H1 (cell line): ENCODE data around the gene OVCA2. TPM values are rescaled to one million over a fixed set of nuclear protein-coding genes. Genes with fewer than 3 reads are reported as not detected.
A peak's percentile ranks its signal among the peaks of the same experiment; 100 is the strongest.

Experiments used
- CTCF ChIA-PET: fragments of 300-600 bp; sonication (Branson Sonifier 250); formaldehyde crosslinking; loops from one replicate; lab custom pipeline; 2021; ENCODE audit not compliant: partially characterized antibody; lab: Charles Lee
- POLR2A ChIA-PET: fragments of 300-600 bp; sonication (Branson Sonifier 250); formaldehyde crosslinking; loops from one replicate; lab custom pipeline; 2021; ENCODE audit warnings: inconsistent platforms; ENCODE audit not compliant: partially characterized antibody; lab: Charles Lee
- DNase-seq, 2 experiments: peaks; one replicate each; pipeline versions ENCODE4 v3.0.0 to v3.0.0-alpha.2; 2010 to 2022; ENCODE audit warnings: low spot score in 2 of 2, low read depth in 1 of 2, mixed read lengths in 1 of 2
- FAIRE-seq: peaks from 2 replicates; lab custom pipeline; 2011; peaks lifted over from hg19 to GRCh38; lab: Jason Lieb, UNC
- H2AFZ ChIP-seq: 2 replicates; pipeline ENCODE4 v1.8.1; 2012; ENCODE audit warnings: low read length, inconsistent platforms
- H2AK5ac ChIP-seq: 2 replicates; pipeline ENCODE4 v1.6.1; 2013; ENCODE audit warnings: low read depth, low read length
- H2BK120ac ChIP-seq: replicated peaks from 2 replicates; pipeline ENCODE3; 2013; ENCODE audit warnings: low read depth, low read length, inconsistent platforms
- H2BK12ac ChIP-seq: 2 replicates; pipeline ENCODE4 v1.6.1; 2013; ENCODE audit warnings: low read depth, low read length
- H2BK15ac ChIP-seq: 2 replicates; pipeline ENCODE4 v1.6.1; 2013; ENCODE audit warnings: low read length
- H2BK20ac ChIP-seq: 2 replicates; pipeline ENCODE4 v1.6.1; 2013; ENCODE audit warnings: low read length
- H2BK5ac ChIP-seq: 2 replicates; pipeline ENCODE4 v1.6.1; 2013; ENCODE audit warnings: low read depth, low read length
- H3K14ac ChIP-seq: 2 replicates; pipeline ENCODE4 v1.6.1; 2013; ENCODE audit warnings: inconsistent platforms; ENCODE audit not compliant: insufficient read length
- H3K18ac ChIP-seq: 2 replicates; pipeline ENCODE4 v1.6.1; 2013; ENCODE audit warnings: low read length; ENCODE audit errors: extremely low read depth
- H3K23ac ChIP-seq: 2 replicates; pipeline ENCODE4 v1.6.1; 2013; ENCODE audit warnings: inconsistent platforms; ENCODE audit not compliant: insufficient read length
- H3K23me2 ChIP-seq: 2 replicates; pipeline ENCODE4 v1.6.1; 2013; ENCODE audit warnings: low read depth, low read length
- H3K27ac ChIP-seq: 2 replicates; pipeline ENCODE4 v1.6.1; 2011; ENCODE audit warnings: low read depth, low read length, inconsistent platforms
- H3K27me3 ChIP-seq, 4 experiments: replicated peaks in 1 of 4; 1 replicate in 1 of 4; 2 replicates in 3 of 4; pipeline versions ENCODE4 v1.6.1 to v1.8.1; 2011 to 2013; ENCODE audit warnings: low read length in 3 of 4, mild to moderate bottlenecking in 3 of 4, inconsistent platforms in 2 of 4, mixed read lengths in 2 of 4, moderate library complexity in 1 of 4; ENCODE audit not compliant: control insufficient read depth in 3 of 4, insufficient read depth in 3 of 4; ENCODE audit errors: extremely low read depth in 1 of 4
- H3K36me3 ChIP-seq, 4 experiments: 2 replicates each; pipeline versions ENCODE4 v1.6.1 to v1.8.1; 2011 to 2013; ENCODE audit warnings: mild to moderate bottlenecking in 4 of 4, low read length in 3 of 4, moderate library complexity in 2 of 4, control low read depth in 1 of 4, inconsistent platforms in 1 of 4; ENCODE audit not compliant: insufficient read depth in 4 of 4, control insufficient read depth in 2 of 4
- H3K4ac ChIP-seq: replicated peaks from 2 replicates; pipeline ENCODE3; 2013; ENCODE audit warnings: low read length, low read depth, mixed read lengths, inconsistent platforms; ENCODE audit not compliant: insufficient read length
- H3K4me1 ChIP-seq, 4 experiments: replicated peaks in 1 of 4; 1 replicate in 1 of 4; 2 replicates in 3 of 4; pipeline versions ENCODE4 v1.6.1 to v1.8.1; 2011 to 2013; ENCODE audit warnings: low read length in 3 of 4, inconsistent platforms in 2 of 4, mixed read lengths in 1 of 4; ENCODE audit not compliant: insufficient read depth in 4 of 4, control insufficient read depth in 3 of 4
- H3K4me2 ChIP-seq, 2 experiments: 2 replicates each; pipeline versions ENCODE4 v1.6.1 to v1.8.1; 2011 to 2013; ENCODE audit warnings: low read depth in 2 of 2, low read length in 2 of 2, control low read depth in 1 of 2, inconsistent platforms in 1 of 2, mild to moderate bottlenecking in 1 of 2; ENCODE audit not compliant: insufficient read depth in 1 of 2
- H3K4me3 ChIP-seq, 4 experiments: fragments of 200-600, 300-600 bp in 1 of 4; sonication (generic), shearing (Covaris generic), sonication (Bioruptor Twin) in 1 of 4; 2 replicates each; pipeline versions ENCODE4 v1.5.1 to v1.8.1; 2011 to 2016; ENCODE audit warnings: low read length in 4 of 4, low read depth in 3 of 4, control low read depth in 2 of 4, inconsistent platforms in 2 of 4, mild to moderate bottlenecking in 2 of 4, mixed read lengths in 1 of 4, moderate library complexity in 1 of 4; ENCODE audit not compliant: insufficient read depth in 2 of 4; ENCODE audit errors: extremely low read depth in 1 of 4
- H3K56ac ChIP-seq: replicated peaks from 2 replicates; pipeline ENCODE3; 2013; ENCODE audit warnings: low read depth, mild to moderate bottlenecking, mixed read lengths, low read length, inconsistent platforms; ENCODE audit not compliant: insufficient read length
- H3K79me1 ChIP-seq: 2 replicates; pipeline ENCODE4 v1.6.1; 2013; ENCODE audit warnings: low read depth, low read length, control low read depth
- H3K79me2 ChIP-seq, 2 experiments: 2 replicates each; pipeline versions ENCODE4 v1.6.1 to v1.8.1; 2012 to 2013; ENCODE audit warnings: low read length in 2 of 2, mild to moderate bottlenecking in 2 of 2, inconsistent platforms in 1 of 2; ENCODE audit not compliant: insufficient read depth in 2 of 2, control insufficient read depth in 1 of 2
- H3K9ac ChIP-seq, 4 experiments: replicated peaks in 1 of 4; 1 replicate in 1 of 4; 2 replicates in 3 of 4; pipeline versions ENCODE4 v1.6.1 to v1.8.1; 2011 to 2013; ENCODE audit warnings: low read depth in 3 of 4, low read length in 3 of 4, control low read depth in 2 of 4, mild to moderate bottlenecking in 2 of 4, moderate library complexity in 2 of 4, inconsistent platforms in 1 of 4; ENCODE audit errors: extremely low read depth in 1 of 4
- H3K9me3 ChIP-seq, 2 experiments: 2 replicates each; pipeline versions ENCODE4 v1.6.1 to v1.8.1; 2012 to 2013; ENCODE audit warnings: mild to moderate bottlenecking in 2 of 2, moderate library complexity in 2 of 2, control low read depth in 1 of 2, inconsistent platforms in 1 of 2, low read depth in 1 of 2, low read length in 1 of 2, mixed read lengths in 1 of 2; ENCODE audit not compliant: insufficient read depth in 2 of 2
- H4K20me1 ChIP-seq, 2 experiments: replicated peaks in 1 of 2; 2 replicates each; pipeline versions ENCODE3 to v1.8.1; 2011 to 2013; ENCODE audit warnings: inconsistent platforms in 2 of 2, low read length in 2 of 2, mild to moderate bottlenecking in 1 of 2; ENCODE audit not compliant: insufficient read depth in 2 of 2, control insufficient read depth in 1 of 2
- H4K5ac ChIP-seq: 2 replicates; pipeline ENCODE4 v1.6.1; 2013; ENCODE audit warnings: low read length, low read depth, mixed read lengths, inconsistent platforms; ENCODE audit not compliant: insufficient read length
- H4K8ac ChIP-seq: 2 replicates; pipeline ENCODE4 v1.8.0; 2013; ENCODE audit warnings: mild to moderate bottlenecking, moderate library complexity, low read length, inconsistent platforms; ENCODE audit not compliant: insufficient read depth; ENCODE audit errors: extremely low read depth
- H4K91ac ChIP-seq: replicated peaks from 2 replicates; pipeline ENCODE3; 2013; ENCODE audit warnings: low read length, mixed read lengths, inconsistent platforms; ENCODE audit not compliant: insufficient read length
- ATF3 ChIP-seq: IDR thresholded peaks from 2 replicates; pipeline ENCODE4 v1.6.1; 2011; ENCODE audit warnings: low read depth, mild to moderate bottlenecking, low read length; ENCODE audit not compliant: insufficient read depth
- BCL11A ChIP-seq, 2 experiments: IDR thresholded peaks; one replicate each; pipeline ENCODE4 v1.6.1; 2011; ENCODE audit warnings: low read depth in 2 of 2, low read length in 2 of 2, mild to moderate bottlenecking in 2 of 2
- EGR1 ChIP-seq: IDR thresholded peaks from 2 replicates; pipeline ENCODE4 v1.6.1; 2011; ENCODE audit warnings: low read depth, low read length, borderline replicate concordance
- HDAC2 ChIP-seq, 2 experiments: fragments of 300-600 bp in 1 of 2; sonication (generic) in 1 of 2; IDR thresholded peaks; 2 replicates each; pipeline ENCODE4 v1.6.1; 2011 to 2012; ENCODE audit warnings: low read depth in 2 of 2, low read length in 2 of 2, mild to moderate bottlenecking in 2 of 2, moderate library complexity in 2 of 2, borderline replicate concordance in 1 of 2, inconsistent platforms in 1 of 2
- HDAC6 ChIP-seq: IDR thresholded peaks from one replicate; pipeline ENCODE4 v1.7.1; 2012; ENCODE audit warnings: low read depth, mild to moderate bottlenecking, inconsistent platforms, low read length, moderate library complexity
- KDM4A ChIP-seq: IDR thresholded peaks from one replicate; pipeline ENCODE4 v1.7.1; 2012; ENCODE audit warnings: low read depth, mild to moderate bottlenecking, moderate library complexity, low read length, inconsistent platforms; ENCODE audit not compliant: severe bottlenecking
- NRF1 ChIP-seq: IDR thresholded peaks from 2 replicates; pipeline ENCODE4 v1.6.1; 2011; ENCODE audit warnings: mild to moderate bottlenecking, low read depth, low read length, improper control_type of control experiment
- RAD21 ChIP-seq, 2 experiments: IDR thresholded peaks in 1 of 2; conservative IDR thresholded peaks in 1 of 2; 2 replicates each; pipeline ENCODE4 v1.6.1; 2011; ENCODE audit warnings: low read depth in 2 of 2, low read length in 2 of 2, improper control_type of control experiment in 1 of 2, inconsistent platforms in 1 of 2, mild to moderate bottlenecking in 1 of 2, moderate library complexity in 1 of 2
- RNF2 ChIP-seq: fragments of 200-900, 300-1000 bp; sonication (generic); IDR thresholded peaks from 2 replicates; pipeline ENCODE4 v1.7.1; 2016; ENCODE audit warnings: borderline replicate concordance, low read depth, mild to moderate bottlenecking, antibody characterized with exemption, low read length; ENCODE audit not compliant: poor library complexity, severe bottlenecking; ENCODE audit errors: missing control alignments
- TAF1 ChIP-seq: IDR thresholded peaks from 2 replicates; pipeline ENCODE4 v1.6.1; 2011; ENCODE audit warnings: mild to moderate bottlenecking, low read depth, low read length
- TAF7 ChIP-seq: optimal IDR thresholded peaks from 2 replicates; pipeline ENCODE3; 2011; ENCODE audit warnings: low read depth, mild to moderate bottlenecking, inconsistent platforms, low read length, moderate library complexity, borderline replicate concordance
- WGBS, 2 experiments: shearing (Covaris generic) in 1 of 2; methylation state at CpG; one replicate each; pipeline versions ENCODE4 v1.1.6 to v1.1.7; 2013 to 2015; ENCODE audit warnings: low lambda C conversion rate in 2 of 2, mixed read lengths in 2 of 2, inconsistent platforms in 1 of 2, low coverage in 1 of 2, missing lambda C conversion rate in 1 of 2; ENCODE audit not compliant: insufficient replicate concordance in 2 of 2, insufficient coverage in 1 of 2, insufficient read length in 1 of 2; ENCODE audit errors: extremely low coverage in 1 of 2, missing lambda C conversion rate in 1 of 2; 5-methylcytosine and 5-hydroxymethylcytosine counted together
- polyA plus RNA-seq, 7 experiments: library from polyadenylated mRNA; depleted of rRNA in 3 of 7; stranded (reverse) in 5 of 7; unstranded in 2 of 7; fragments of >200 nt in 5 of 7; fragments of 200-250 nt in 2 of 7; gene quantifications; 1 replicate in 5 of 7; 2 replicates in 1 of 7; 4 replicates in 1 of 7; pipeline versions ENCODE4 v1.2.1 to v1.2.3, GENCODE V29; 2011 to 2013; ENCODE audit warnings: missing spikeins in 2 of 7, mixed read lengths in 2 of 7
- total RNA-seq: library from RNA; stranded (reverse); fragmentation: NEBNext Ultra II Directional; extraction: Animal tissue kit (Norgen Biotek cat#: 25700); gene quantifications from 2 replicates; pipeline ENCODE4 v1.2.1, GENCODE V29; 2021

Gene OVCA2
- total and polyA plus RNA-seq, 2 of the 8 experiments (the other 6 are each of a cell fraction or from before 2014, with no cell fraction given), result 15.3 to 37.0 TPM

GRCh38 chr17:1996800-1997288, 45.0 kb upstream of the OVCA2 start:
- H3K79me2 ChIP-seq, result no peaks in the 10 kb centered on the region
- H4K8ac ChIP-seq, result no peak overlapping the region
- peak overlapping the region in 1 of 2 experiments; percentile 73; a peak in 1 of 4 replicates for H3K4me2 ChIP-seq
- H3K27ac ChIP-seq, result no peak overlapping the region
- ChIA-PET CTCF (interaction anchor here (0.6 to 2.2 kb wide), 3 partner anchors 14 to 88 kb away, joined by 3 to 6 read pairs (median 6); partner anchors contain the start of gene RTN4RL1), POLR2A (no interaction called here)
- peaks cover 0 to 21% (median 12%) of the 10 kb centered on the region in 4 experiments; a peak in 6 of 7 replicates for H3K4me1 ChIP-seq
- FAIRE-seq (no peak), DNase-seq (no peak)
- H2BK5ac ChIP-seq, result no peak overlapping the region
- no peaks in the 10 kb centered on the region for H4K20me1 ChIP-seq
- no peak overlapping the region for H3K4me3 ChIP-seq
- H2BK120ac ChIP-seq, result no peak overlapping the region
- H3K56ac ChIP-seq, result no peak overlapping the region
- no peak overlapping the region for H3K14ac ChIP-seq
- no peaks in the 10 kb centered on the region for H3K9me3 ChIP-seq
- H2AFZ ChIP-seq, result no peak overlapping the region
- WGBS, 2 experiments, result 88% methylated on average over 9 of the region's 9 CpGs; no CpG with 5 or more reads in 1 of the 2 experiments
- 0 out of 2 replicates have a peak overlapping the region, but pooled peaks have one; percentile 22 for H2BK20ac ChIP-seq
- H4K5ac ChIP-seq, result no peak overlapping the region
- H4K91ac ChIP-seq, result no peak overlapping the region
- no peaks in the 10 kb centered on the region for H3K36me3 ChIP-seq
- H3K23ac ChIP-seq, result no peak overlapping the region
- no peak overlapping the region for H3K4ac ChIP-seq
- H2AK5ac ChIP-seq, result no peak overlapping the region
- no peak overlapping the region for H3K9ac ChIP-seq
- no peak overlapping the region for H2BK12ac ChIP-seq
- no peak overlapping the region for H2BK15ac ChIP-seq
- H3K79me1 ChIP-seq, result no peaks in the 10 kb centered on the region
- H3K27me3 ChIP-seq, result peaks cover 8 to 28% (median 20%) of the 10 kb centered on the region in 4 experiments
- H3K23me2 ChIP-seq, result peaks cover 4% of the 10 kb centered on the region; the same call in 1 of the 2 replicates
- no peak overlapping the region for H3K18ac ChIP-seq
- TF ChIP-seq ATF3 (no peak), RAD21 (IDR thresholded peaks at IDR 0.05 in 1 of 2, conservative IDR thresholded peaks at IDR 0.05 in 1 of 2; ENCODE audit: low read depth in 2 of 2, low read length in 2 of 2) (no peak), RNF2 (no peak), NRF1 (no peak), EGR1 (no peak), HDAC2 (IDR thresholded peaks at IDR 0.05; ENCODE audit: borderline replicate concordance in 1 of 2, low read depth in 2 of 2, low read length in 2 of 2) (0 out of 4 replicates have a peak, but pooled peaks of 1 of the 2 experiments have one; percentile 65), KDM4A (no peak), BCL11A (IDR thresholded peaks at IDR 0.05; ENCODE audit: low read depth in 2 of 2, low read length in 2 of 2) (no peak), HDAC6 (no peak), TAF7 (no peak), TAF1 (no peak)
